Measurements from ENCODE around the gene RAB15.

DNA sequence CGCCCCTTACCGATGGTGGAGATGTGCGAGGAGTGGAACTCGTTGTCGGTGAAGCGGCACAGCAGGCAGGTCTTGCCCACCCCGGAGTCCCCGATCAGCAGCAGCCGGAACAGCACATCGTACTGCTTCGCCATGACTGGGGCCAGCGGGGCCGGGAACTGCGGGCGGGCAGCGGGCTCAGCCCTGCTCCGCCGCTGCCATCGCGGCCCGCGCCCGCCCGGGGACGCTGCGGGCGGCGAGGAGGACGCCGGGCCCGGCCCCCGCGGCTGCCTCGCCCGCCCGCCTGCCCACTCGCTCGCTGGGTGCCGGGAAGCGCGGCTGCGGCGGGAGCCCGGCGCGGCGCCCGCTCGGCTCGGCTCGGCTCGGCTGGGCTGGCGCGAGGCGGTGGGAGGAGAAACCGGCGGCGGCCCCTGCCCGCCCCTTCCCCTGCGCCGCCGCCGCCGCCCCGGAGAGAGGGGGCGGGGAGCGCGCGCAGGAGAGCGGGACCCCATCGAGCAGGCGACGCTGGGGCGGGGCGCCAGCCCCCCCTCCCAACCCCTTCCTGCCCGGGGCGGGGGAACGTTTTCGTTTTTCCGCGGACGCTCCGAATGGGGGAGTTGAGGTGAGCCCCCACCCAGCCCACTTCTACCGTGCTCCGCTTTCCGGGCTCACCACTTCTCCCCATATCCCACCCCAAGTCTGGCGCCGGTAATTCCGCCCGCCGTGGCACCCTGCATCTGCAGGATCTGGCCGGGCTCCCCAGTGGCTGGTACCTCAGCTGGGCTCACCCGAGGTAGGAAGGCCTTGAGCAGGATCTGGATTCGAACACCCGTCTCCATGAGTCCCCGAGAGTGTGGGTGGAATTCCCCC lies at the start of gene RAB15:
- TF ChIP-seq, protein P1, sequence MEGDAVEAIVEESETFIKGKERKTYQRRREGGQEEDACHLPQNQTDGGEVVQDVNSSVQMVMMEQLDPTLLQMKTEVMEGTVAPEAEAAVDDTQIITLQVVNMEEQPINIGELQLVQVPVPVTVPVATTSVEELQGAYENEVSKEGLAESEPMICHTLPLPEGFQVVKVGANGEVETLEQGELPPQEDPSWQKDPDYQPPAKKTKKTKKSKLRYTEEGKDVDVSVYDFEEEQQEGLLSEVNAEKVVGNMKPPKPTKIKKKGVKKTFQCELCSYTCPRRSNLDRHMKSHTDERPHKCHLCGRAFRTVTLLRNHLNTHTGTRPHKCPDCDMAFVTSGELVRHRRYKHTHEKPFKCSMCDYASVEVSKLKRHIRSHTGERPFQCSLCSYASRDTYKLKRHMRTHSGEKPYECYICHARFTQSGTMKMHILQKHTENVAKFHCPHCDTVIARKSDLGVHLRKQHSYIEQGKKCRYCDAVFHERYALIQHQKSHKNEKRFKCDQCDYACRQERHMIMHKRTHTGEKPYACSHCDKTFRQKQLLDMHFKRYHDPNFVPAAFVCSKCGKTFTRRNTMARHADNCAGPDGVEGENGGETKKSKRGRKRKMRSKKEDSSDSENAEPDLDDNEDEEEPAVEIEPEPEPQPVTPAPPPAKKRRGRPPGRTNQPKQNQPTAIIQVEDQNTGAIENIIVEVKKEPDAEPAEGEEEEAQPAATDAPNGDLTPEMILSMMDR (IDR thresholded peaks at IDR 0.05), result no peak
- TF ChIP-seq POLR2A (IDR thresholded peaks at IDR 0.05) (no peak), EP300 (IDR thresholded peaks at IDR 0.05) (no peak), POLR2AphosphoS5 (IDR thresholded peaks at IDR 0.05) (no peak)

Data from stomach (tissue), 4 donors.